Ovary (tissue), 9 donors: ENCODE results near the gene PFKL. TPM values are rescaled to one million over a fixed set of nuclear protein-coding genes. Genes with fewer than 3 reads are reported as not detected.

Experiments
- DNase-seq, 5 donors: peaks; one replicate each; pipeline ENCODE4 v3.0.0-alpha.2; 2019 to 2020
- H3K27ac ChIP-seq, 2 donors: fragments of 200-600 bp; one replicate each; pipeline versions ENCODE4 v1.5.1 to v1.8.0; 2019 to 2022
- H3K27me3 ChIP-seq: fragments of 200-600 bp; one replicate; pipeline ENCODE4 v1.8.0; 2022
- H3K36me3 ChIP-seq: fragments of 200-600 bp; sonication (generic); one replicate; pipeline ENCODE4 v1.5.1; 2019
- H3K4me1 ChIP-seq: one replicate; pipeline ENCODE4 v1.8.1; 2013; ENCODE audit warnings: mild to moderate bottlenecking, moderate library complexity; ENCODE audit not compliant: insufficient read depth
- H3K4me3 ChIP-seq: fragments of 200-600 bp; sonication (generic); one replicate; pipeline ENCODE4 v1.5.1; 2017
- H3K9me3 ChIP-seq, 2 donors: fragments of 200-600 bp in 1 of 2; sonication (generic) in 1 of 2; one replicate each; pipeline versions ENCODE4 v1.5.1 to v1.8.1; 2013 to 2019; ENCODE audit warnings: mild to moderate bottlenecking in 1 of 2, moderate library complexity in 1 of 2
- CTCF ChIP-seq, 3 donors: fragments of 450-650 bp in 2 of 3; fragments of 200-600 bp in 1 of 3; IDR thresholded peaks; one replicate each; pipeline versions ENCODE4 v1.5.1 to v1.8.0; 2016 to 2022; ENCODE audit warnings: antibody characterized with exemption in 3 of 3, mild to moderate bottlenecking in 1 of 3
- EP300 ChIP-seq: sonication (generic); formaldehyde crosslinking; IDR thresholded peaks from one replicate; pipeline ENCODE4 v1.6.1; 2017; ENCODE audit warnings: antibody characterized with exemption
- POLR2A ChIP-seq: fragments of 450-650 bp; IDR thresholded peaks from one replicate; pipeline ENCODE4 v1.6.1; 2017; ENCODE audit warnings: antibody characterized with exemption, mild to moderate bottlenecking, moderate library complexity
- WGBS, 3 donors: extraction: QIAGEN DNeasy Blood & Tissue Kit in 1 of 3; methylation state at CpG; one replicate each; pipeline versions ENCODE4 v1.1.5 to v1.1.7; 2013 to 2017; 5-methylcytosine and 5-hydroxymethylcytosine counted together
- intact Hi-C, 4 donors: fragments of 100-400 bp; cut with DNase I; formaldehyde crosslinking; loops; one replicate each; pipeline versions ENCODE4 v1.11.0 to v1.15.1; 2022 to 2023
- polyA plus RNA-seq, 2 donors: library from polyadenylated mRNA; stranded (reverse); fragments of 200-250 nt in 1 of 2; fragments of 350-450 nt in 1 of 2; fragmentation: Illumina TruSeq in 1 of 2; extraction: RNeasy Lipid Tissue Mini Kit (QIAGEN cat#74804) in 1 of 2; gene quantifications; one replicate each; pipeline ENCODE4 v1.2.3, GENCODE V29; 2013 to 2014
- total RNA-seq, 7 donors: library from RNA; depleted of rRNA in 2 of 7; stranded (reverse); fragments of >200 nt in 2 of 7; fragmentation: NEBNext Ultra II Directional in 3 of 7; extraction: Animal tissue kit (Norgen Biotek cat#: 25700) in 3 of 7; gene quantifications; one replicate each; pipeline versions ENCODE4 v1.1.0 to v1.2.4, GENCODE V29; 2016 to 2023
- donor health status: DM: no; HTN: no; CAD: no; lungs with moderate emphysema.
- donor health status: DM: no; HTN: no; CAD: no.
- donor health status: Bipolar disorder and iron deficiency.
- donor health status: DM: yes; HTN: yes; CAD: no.
- donor health status: DM: no; HTN: no; CAD: no.
- donor health status: DM: yes; HTN: yes; CAD: no.

PFKL gene
- total and polyA plus RNA-seq, 9 donors, result 12.6 to 104 (median 81.8) TPM

- Histone ChIP-seq H3K9me3 (peaks cover 0 to 5% of the 10 kb centered on the region in 2 donors), H3K4me1 (no peaks in the 10 kb centered on the region), H3K4me3 (no peak overlapping the region), H3K36me3 (no peaks in the 10 kb centered on the region), H3K27me3 (no peaks in the 10 kb centered on the region), H3K27ac (no peak overlapping the region)
- intact Hi-C loops, result no loop called here
- TF ChIP-seq CTCF (IDR thresholded peaks at IDR 0.05) (no peak), EP300 (no peak), POLR2A (no peak)
- WGBS, 3 donors, result 73 to 79% (median 77%) methylated on average over 22 of the region's 22 CpGs
- peak in 1 of 5 donors; percentile 21 for DNase-seq
Measured at GRCh38 chr21:44364151-44365053, 64.5 kb downstream of the PFKL start.

- Histone ChIP-seq H3K9me3 (peaks cover 0 to 5% of the 10 kb centered on the region in 2 donors), H3K4me1 (peaks cover 4% of the 10 kb centered on the region), H3K4me3 (no peak overlapping the region), H3K36me3 (no peaks in the 10 kb centered on the region), H3K27ac (no peak overlapping the region), H3K27me3 (no peaks in the 10 kb centered on the region)
- DNase-seq, result no peak
- TF ChIP-seq CTCF (IDR thresholded peaks at IDR 0.05), result no peak
- intact Hi-C loops, result no loop called here
- WGBS, 3 donors, result 86 to 89% (median 88%) methylated on average over 18 of the region's 18 CpGs
Measured at GRCh38 chr21:44365251-44365966, 65.6 kb downstream of the PFKL start.

- DNase-seq, result no peak
- H3K27me3 ChIP-seq, result no peaks in the 10 kb centered on the region
- no peaks in the 10 kb centered on the region for H3K36me3 ChIP-seq
- intact Hi-C loops, result no loop called here
- 81 to 85% (median 83%) methylated on average over 22 of the region's 22 CpGs for WGBS, 3 donors
- peaks cover 0 to 5% of the 10 kb centered on the region in 2 donors for H3K9me3 ChIP-seq
- no peak for TF ChIP-seq CTCF (IDR thresholded peaks at IDR 0.05)
- no peak for TF ChIP-seq EP300
- TF ChIP-seq POLR2A, result no peak
- H3K27ac ChIP-seq, result no peak overlapping the region
- H3K4me3 ChIP-seq, result no peak overlapping the region
- peaks cover 7% of the 10 kb centered on the region for H3K4me1 ChIP-seq
Measured at GRCh38 chr21:44365967-44366585, 66.2 kb downstream of the PFKL start.

GRCh38 chr21:44366586-44367211 lies 66.8 kb downstream of the PFKL start:
- H3K9me3 ChIP-seq, result peaks cover 0 to 5% of the 10 kb centered on the region in 2 donors
- no peak overlapping the region for H3K27ac ChIP-seq
- no peak overlapping the region for H3K4me3 ChIP-seq
- peak in 1 of 5 donors; percentile 21 for DNase-seq
- H3K4me1 ChIP-seq, result peaks cover 7% of the 10 kb centered on the region
- no peak for TF ChIP-seq POLR2A
- TF ChIP-seq EP300, result no peak
- TF ChIP-seq CTCF (IDR thresholded peaks at IDR 0.05), result no peak
- intact Hi-C loops, result no loop called here
- no peaks in the 10 kb centered on the region for H3K36me3 ChIP-seq
- H3K27me3 ChIP-seq, result no peaks in the 10 kb centered on the region
- WGBS, 3 donors, result 85 to 89% (median 85%) methylated on average over 28 of the region's 28 CpGs
